Heart left ventricle (tissue), 16 donors: Measurements from ENCODE around the gene VGLL2. TPM values are rescaled to one million over a fixed set of nuclear protein-coding genes. Genes with fewer than 3 reads are reported as not detected.
A peak's percentile ranks its signal among the peaks of the same experiment; 100 is the strongest.
"Not testable (repeated sequence)": the region's sequence is repeated elsewhere in the genome, so short reads cannot be mapped to it uniquely, and the experiment has no call there.

ENCODE experiments used
- ATAC-seq, 4 donors: fragments of 200-7000 bp; cut with Tn5 transposase; one replicate each; pipeline ENCODE4 v1.9.1; 2020 to 2022; ENCODE audit warnings: moderate library complexity in 4 of 4, mild to moderate bottlenecking in 3 of 4, moderate number of reproducible peaks in 1 of 4
- DNase-seq, 5 donors: peaks; one replicate each; pipeline ENCODE4 v3.0.0-alpha.2; 2020
- H3K27ac ChIP-seq, 12 donors: fragments of 200-600 bp; sonication (generic) in 4 of 12; one replicate each; pipeline versions ENCODE4 v1.5.0 to v1.8.0; 2016 to 2022; ENCODE audit warnings: mild to moderate bottlenecking in 2 of 12
- H3K27me3 ChIP-seq, 9 donors: fragments of 200-600 bp; sonication (generic) in 2 of 9; one replicate each; pipeline versions ENCODE4 v1.5.1 to v1.8.0; 2016 to 2022; ENCODE audit warnings: mild to moderate bottlenecking in 3 of 9
- H3K36me3 ChIP-seq, 9 donors: fragments of 200-600 bp; sonication (generic) in 2 of 9; one replicate each; pipeline versions ENCODE4 v1.5.0 to v1.8.0; 2018 to 2022; ENCODE audit warnings: mild to moderate bottlenecking in 2 of 9
- H3K4me1 ChIP-seq, 12 donors: fragments of 200-600 bp; sonication (generic) in 4 of 12; one replicate each; pipeline versions ENCODE4 v1.5.0 to v1.8.0; 2016 to 2022; ENCODE audit warnings: mild to moderate bottlenecking in 3 of 12
- H3K4me3 ChIP-seq, 12 donors: fragments of 200-600 bp; sonication (generic) in 4 of 12; one replicate each; pipeline versions ENCODE4 v1.5.0 to v1.8.0; 2017 to 2022; ENCODE audit warnings: mild to moderate bottlenecking in 9 of 12, moderate library complexity in 4 of 12
- H3K9me3 ChIP-seq, 12 donors: fragments of 200-600 bp; sonication (generic) in 4 of 12; one replicate each; pipeline versions ENCODE4 v1.5.0 to v1.8.0; 2016 to 2022; ENCODE audit warnings: mild to moderate bottlenecking in 1 of 12
- POLR2A ChIP-seq, 2 donors: fragments of 450-650 bp; IDR thresholded peaks; one replicate each; pipeline ENCODE4 v1.6.1; 2017; ENCODE audit warnings: antibody characterized with exemption in 2 of 2, mild to moderate bottlenecking in 2 of 2, moderate library complexity in 2 of 2
- WGBS, 4 donors: extraction: QIAGEN DNeasy Blood & Tissue Kit in 2 of 4; methylation state at CpG; one replicate each; pipeline versions ENCODE4 v1.1.5 to v1.1.7; 2013 to 2018; 5-methylcytosine and 5-hydroxymethylcytosine counted together
- intact Hi-C, 10 donors: fragments of 100-400 bp; cut with DNase I; formaldehyde crosslinking; loops; one replicate each; pipeline versions ENCODE4 v1.11.1 to v1.14.2; 2022
- polyA plus RNA-seq, 2 donors: library from polyadenylated mRNA; stranded (reverse); fragments of 200-250 nt; gene quantifications; one replicate each; pipeline ENCODE4 v1.2.3, GENCODE V29; 2013
- total RNA-seq, 9 donors: library from RNA; depleted of rRNA in 2 of 9; stranded (reverse); fragments of >200 nt in 2 of 9; fragmentation: NEBNext Ultra II Directional in 3 of 9; extraction: Animal tissue kit (Norgen Biotek cat#: 25700) in 3 of 9; gene quantifications; one replicate each; pipeline versions ENCODE4 v1.1.0 to v1.2.4, GENCODE V29; 2016 to 2023
- TF ChIP-seq, protein P1 (sequence below), 12 donors: fragments of 200-600 bp; sonication (generic) in 4 of 12; IDR thresholded peaks; one replicate each; pipeline versions ENCODE4 v1.5.0 to v1.8.0; 2018 to 2022; ENCODE audit warnings: antibody characterized with exemption in 12 of 12, mild to moderate bottlenecking in 5 of 12
- donor health status: ischemic (EF 13 %, LVEDD 7.1; RV severe dilation, severe dysfunction).
- donor health status: healthy with polysubstance abuse.
- donor health status: DM: no; HTN: yes; CAD: no.
- donor health status: DM: no; HTN: no; CAD: no.
- donor health status: ischemic (EF 25% LVEDD 6.9; RV normal size, moderate dysfunction).
- donor health status: ischemic (EF 25% LVEDD 5.7; RV mildly dilated, moderate dysfunction).
- donor health status: healthy.
- donor health status: DM: yes; HTN: yes; CAD: no.
- donor health status: ischemic (EF 35%, LVEDD 5.7; RV mildly dilated, moderate dysfunction).
- donor health status: nonischemic (EF 11% LVEDD 7.7; RV severe dilation, severe dysfunction).
- donor health status: DM: yes; HTN: yes; CAD: no.
- donor health status: PGD.
- donor health status: ischemic (EF 29% LVEDD 5.4; RV normal size, mild dysfunction).
- donor health status: nonischemic (EF 23%, LVEDD 6.1; RV moderate dilation, normal function).

The VGLL2 gene
- total and polyA plus RNA-seq, 11 donors: 0.20 to 29.3 (median 0.52) TPM; not detected in 4

DNA sequence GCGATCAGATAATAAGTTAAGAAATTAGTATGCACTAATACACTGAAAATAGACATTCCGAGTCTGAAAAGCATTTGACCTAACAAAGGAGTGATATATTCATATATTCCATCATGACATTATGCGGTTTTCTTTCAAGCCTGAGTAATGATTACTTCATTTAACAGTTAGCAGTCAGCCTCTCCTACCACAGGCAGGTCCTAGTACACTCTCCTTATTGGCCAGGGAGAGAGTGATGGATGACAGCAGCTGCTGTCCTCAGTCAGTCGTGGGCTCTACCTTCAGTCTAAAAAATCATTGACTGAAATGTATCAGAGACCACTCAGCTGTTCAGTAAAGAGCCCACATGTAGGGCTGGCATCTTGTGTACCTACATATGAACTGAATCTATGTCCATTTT is 33.2 kb upstream of the VGLL2 start:
- no peak for ATAC-seq
- TF ChIP-seq, protein P1, sequence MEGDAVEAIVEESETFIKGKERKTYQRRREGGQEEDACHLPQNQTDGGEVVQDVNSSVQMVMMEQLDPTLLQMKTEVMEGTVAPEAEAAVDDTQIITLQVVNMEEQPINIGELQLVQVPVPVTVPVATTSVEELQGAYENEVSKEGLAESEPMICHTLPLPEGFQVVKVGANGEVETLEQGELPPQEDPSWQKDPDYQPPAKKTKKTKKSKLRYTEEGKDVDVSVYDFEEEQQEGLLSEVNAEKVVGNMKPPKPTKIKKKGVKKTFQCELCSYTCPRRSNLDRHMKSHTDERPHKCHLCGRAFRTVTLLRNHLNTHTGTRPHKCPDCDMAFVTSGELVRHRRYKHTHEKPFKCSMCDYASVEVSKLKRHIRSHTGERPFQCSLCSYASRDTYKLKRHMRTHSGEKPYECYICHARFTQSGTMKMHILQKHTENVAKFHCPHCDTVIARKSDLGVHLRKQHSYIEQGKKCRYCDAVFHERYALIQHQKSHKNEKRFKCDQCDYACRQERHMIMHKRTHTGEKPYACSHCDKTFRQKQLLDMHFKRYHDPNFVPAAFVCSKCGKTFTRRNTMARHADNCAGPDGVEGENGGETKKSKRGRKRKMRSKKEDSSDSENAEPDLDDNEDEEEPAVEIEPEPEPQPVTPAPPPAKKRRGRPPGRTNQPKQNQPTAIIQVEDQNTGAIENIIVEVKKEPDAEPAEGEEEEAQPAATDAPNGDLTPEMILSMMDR (IDR thresholded peaks at IDR 0.05): no peak
- TF ChIP-seq POLR2A (IDR thresholded peaks at IDR 0.05): no peak

DNA sequence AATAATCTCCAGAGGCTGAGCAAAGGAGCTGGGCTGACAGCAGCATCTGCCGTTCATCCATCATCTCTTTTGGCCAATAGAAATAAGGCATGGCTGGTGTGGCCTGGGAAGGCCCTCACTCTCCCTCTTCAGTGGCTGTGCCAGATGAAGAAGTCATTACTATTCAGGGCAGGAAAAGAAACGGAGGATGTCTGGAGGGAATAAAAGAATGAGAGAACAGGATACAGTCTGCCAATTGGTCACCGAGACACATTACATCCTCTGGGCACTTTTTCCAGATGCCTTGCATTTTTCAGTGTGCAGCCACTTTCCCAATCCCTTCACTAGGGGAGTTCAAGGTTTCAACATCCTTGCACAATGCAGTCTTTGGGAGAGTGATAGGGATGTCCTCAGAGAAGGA is 32.2 kb upstream of the VGLL2 start:
- Histone ChIP-seq H3K4me1 (no peaks in the 10 kb centered on the region), H3K27me3 (no peaks in the 10 kb centered on the region), H3K4me3 (no peak overlapping the region), H3K9me3 (peaks cover 0 to 5% (median 0%) of the 10 kb centered on the region in 12 donors), H3K27ac (no peak overlapping the region), H3K36me3 (no peaks in the 10 kb centered on the region)
- DNase-seq (no peak), ATAC-seq (peak in 2 of 4 donors; percentile 56)
- WGBS, 4 donors: 36 to 48% (median 44%) methylated on average over 3 of the region's 3 CpGs
- intact Hi-C loops: no loop called here
- TF ChIP-seq POLR2A (IDR thresholded peaks at IDR 0.05): no peak
- TF ChIP-seq, protein P1 (IDR thresholded peaks at IDR 0.05): no peak

More for the DNA sequence above, 33.2 kb upstream of the VGLL2 start:
- intact Hi-C loops: no loop called here
- 65 to 69% (median 67%) methylated on average over 4 of the region's 4 CpGs for WGBS, 4 donors
- Histone ChIP-seq H3K27me3 (no peaks in the 10 kb centered on the region), H3K4me3 (no peak overlapping the region), H3K4me1 (no peaks in the 10 kb centered on the region), H3K27ac (no peak overlapping the region), H3K9me3 (peaks cover 0 to 5% (median 0%) of the 10 kb centered on the region in 12 donors), H3K36me3 (no peaks in the 10 kb centered on the region)
- no peak for DNase-seq

DNA sequence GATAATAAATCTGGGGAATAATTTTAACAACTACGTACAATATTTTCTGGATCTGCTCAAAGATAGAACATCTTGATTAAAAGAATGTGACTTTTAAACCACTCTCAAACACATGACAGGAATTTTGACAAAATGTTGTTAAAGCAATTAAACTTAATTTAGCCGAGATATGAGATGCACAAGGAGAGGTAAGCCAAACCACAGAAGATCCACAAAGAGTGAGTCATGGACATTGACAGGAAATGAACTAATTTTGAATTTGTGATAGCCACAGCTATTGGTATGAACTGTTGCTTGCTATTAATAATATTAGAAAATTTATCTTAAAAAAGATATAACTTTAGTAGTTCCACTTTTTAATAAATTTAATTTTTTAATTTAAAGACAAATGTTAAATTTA is 27.8 kb upstream of the VGLL2 start:
- DNase-seq (no peak), ATAC-seq (no peak)
- intact Hi-C loops: no loop called here
- no peak for TF ChIP-seq POLR2A (IDR thresholded peaks at IDR 0.05)
- TF ChIP-seq, protein P1 (IDR thresholded peaks at IDR 0.05): no peak
- no peaks in the 10 kb centered on the region for H3K36me3 ChIP-seq
- H3K4me1 ChIP-seq: no peaks in the 10 kb centered on the region
- 63 to 76% (median 67%) methylated on average over 2 of the region's 2 CpGs for WGBS, 4 donors
- H3K27ac ChIP-seq: no peak overlapping the region
- peaks cover 0 to 5% (median 0%) of the 10 kb centered on the region in 12 donors for H3K9me3 ChIP-seq
- H3K27me3 ChIP-seq: peaks cover 0 to 4% (median 0%) of the 10 kb centered on the region in 9 donors
- no peak overlapping the region for H3K4me3 ChIP-seq

DNA sequence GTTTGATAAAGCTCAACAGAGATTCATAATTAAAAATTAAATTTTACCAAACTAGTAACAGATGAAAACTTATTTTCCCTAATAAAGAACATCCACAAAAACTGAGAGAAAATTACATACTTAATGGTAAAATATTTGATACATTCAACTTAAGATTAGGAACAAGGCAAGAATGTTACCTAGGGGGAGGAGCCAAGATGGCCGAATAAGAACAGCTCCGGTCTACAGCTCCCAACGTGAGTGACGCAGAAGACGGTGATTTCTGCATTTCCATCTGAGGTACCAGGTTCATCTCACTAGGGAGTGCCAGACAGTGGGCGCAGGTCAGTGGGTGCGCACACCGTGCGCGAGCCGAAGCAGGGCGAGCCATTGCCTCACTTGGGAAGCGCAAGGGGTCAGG is 20.8 kb upstream of the VGLL2 start:
- DNase-seq, H3K9me3 ChIP-seq, H3K27ac ChIP-seq, H3K36me3 ChIP-seq, ATAC-seq, H3K4me3 ChIP-seq, intact Hi-C loops, H3K4me1 ChIP-seq, H3K27me3 ChIP-seq: not testable (repeated sequence)
- WGBS, 4 donors: 66 to 74% (median 70%) methylated on average over 11 to 13 of the region's 13 CpGs

DNA sequence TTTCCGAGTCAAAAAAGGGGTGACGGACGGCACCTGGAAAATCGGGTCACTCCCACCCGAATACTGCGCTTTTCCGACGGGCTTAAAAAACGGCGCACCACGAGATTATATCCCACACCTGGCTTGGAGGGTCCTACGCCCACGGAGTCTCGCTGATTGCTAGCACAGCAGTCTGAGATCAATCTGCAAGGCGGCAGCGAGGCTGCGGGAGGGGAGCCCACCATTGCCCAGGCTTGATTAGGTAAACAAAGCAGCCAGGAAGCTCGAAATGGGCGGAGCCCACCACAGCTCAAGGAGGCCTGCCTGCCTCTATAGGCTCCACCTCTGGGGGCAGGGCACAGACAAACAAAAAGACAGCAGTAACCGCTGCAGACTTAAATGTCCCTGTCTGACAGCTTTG is 20.4 kb upstream of the VGLL2 start:
- H3K4me1 ChIP-seq, H3K27me3 ChIP-seq, H3K4me3 ChIP-seq, H3K9me3 ChIP-seq, H3K27ac ChIP-seq, ATAC-seq, H3K36me3 ChIP-seq, DNase-seq, intact Hi-C loops: not testable (repeated sequence)
- 77 to 85% (median 84%) methylated on average over 17 to 19 of the region's 20 CpGs for WGBS, 4 donors
